Bone marrow (tissue), 2 donors: ENCODE results near the gene SGO1.
"Not testable (repeated sequence)": the region's sequence is repeated elsewhere in the genome, so short reads cannot be mapped to it uniquely, and the experiment has no call there.

Source experiments
- DNase-seq, 2 donors: peaks; one replicate each; lab custom pipeline; 2025; lab: John Stamatoyannopoulos, UW

SGO1 gene

GRCh38 chr3:20185679-20186599, at the start of gene SGO1:
Gene SGO1, minus strand, starts transcription at chr3:20186206. Its CDS starts 2,179 bp downstream, at chr3:20184027.
- DNase-seq: peak; percentile 95 to 96

- no peak for DNase-seq
Measured at GRCh38 chr3:20235796-20236195, 49.8 kb upstream of the SGO1 start.

- no peak for DNase-seq
Measured at GRCh38 chr3:20232906-20233780, 47.1 kb upstream of the SGO1 start.

- DNase-seq: no peak
Measured at GRCh38 chr3:20230954-20231353, 44.9 kb upstream of the SGO1 start.

- DNase-seq: no peak
Measured at GRCh38 chr3:20225769-20226168, 39.8 kb upstream of the SGO1 start.

- DNase-seq: no peak
Measured at GRCh38 chr3:20222274-20222673, 36.3 kb upstream of the SGO1 start.

- DNase-seq: no peak
Measured at GRCh38 chr3:20218215-20218614, 32.2 kb upstream of the SGO1 start.

- no peak for DNase-seq
Measured at GRCh38 chr3:20215636-20216035, 29.6 kb upstream of the SGO1 start.

GRCh38 chr3:20213491-20213890, 27.5 kb upstream of the SGO1 start:
- DNase-seq: not testable (repeated sequence)

- DNase-seq: not testable (repeated sequence)
Measured at GRCh38 chr3:20207945-20208344, 21.9 kb upstream of the SGO1 start.

- DNase-seq: not testable (repeated sequence)
Measured at GRCh38 chr3:20205898-20206297, 19.9 kb upstream of the SGO1 start.

GRCh38 chr3:20201143-20201542, 15.1 kb upstream of the SGO1 start:
- DNase-seq: no peak

GRCh38 chr3:20197775-20198174, 11.8 kb upstream of the SGO1 start:
- DNase-seq: no peak

- no peak for DNase-seq
Measured at GRCh38 chr3:20194793-20195460, 8.9 kb upstream of the SGO1 start.

GRCh38 chr3:20190991-20191390, 5.0 kb upstream of the SGO1 start:
- DNase-seq: no peak

GRCh38 chr3:20186600-20187004, 596 bp upstream of the SGO1 start:
- no peak for DNase-seq

GRCh38 chr3:20185331-20185678, 701 bp downstream of the SGO1 start:
- DNase-seq: no peak

- DNase-seq: no peak
Measured at GRCh38 chr3:20182206-20182605, 3.8 kb downstream of the SGO1 start.

GRCh38 chr3:20181276-20181675, 4.7 kb downstream of the SGO1 start:
- no peak for DNase-seq

- no peak for DNase-seq
Measured at GRCh38 chr3:20173844-20174410, 12.1 kb downstream of the SGO1 start.

- no peak for DNase-seq
Measured at GRCh38 chr3:20161714-20162113, 24.3 kb downstream of the SGO1 start.

GRCh38 chr3:20160230-20160629, 25.8 kb downstream of the SGO1 start:
- DNase-seq: peak in 1 of 2 donors; percentile 9
